A673 (cell line): ENCODE measurements around the gene TAGLN. TPM values are rescaled to one million over a fixed set of nuclear protein-coding genes. Genes with fewer than 3 reads are reported as not detected.

Source experiments
- BruUV-seq: library from RNA; stranded (reverse); fragments of 400-500 nt; replicated peaks from 2 replicates; lab custom pipeline; 2021; lab: Mats Ljungman, UMichigan
- CTCF ChIA-PET: fragments of 300-600 bp; sonication (Branson Sonifier 250); formaldehyde crosslinking; loops from one replicate; lab custom pipeline; 2022; ENCODE audit warnings: antibody characterized with exemption; lab: Charles Lee
- POLR2A ChIA-PET: fragments of 300-600 bp; sonication (Branson Sonifier 250); formaldehyde crosslinking; loops from one replicate; lab custom pipeline; 2022; ENCODE audit warnings: antibody characterized with exemption; ENCODE audit not compliant: low non-redundant PET; lab: Charles Lee
- DNase-seq: peaks from one replicate; pipeline ENCODE4 v3.0.0-alpha.2; 2015; ENCODE audit warnings: low spot score
- H3K27ac ChIP-seq: fragments of 200-600 bp; sonication (generic); 2 replicates; pipeline ENCODE4 v1.5.1; 2016; ENCODE audit warnings: mixed run types, low read depth, mild to moderate bottlenecking, mixed read lengths, antibody characterized with exemption, low read length; ENCODE audit not compliant: poor library complexity, severe bottlenecking
- H3K27me3 ChIP-seq: fragments of 200-600 bp; sonication (generic); replicated peaks from 2 replicates; pipeline ENCODE4 v1.6.1; 2017; ENCODE audit warnings: mixed run types, low read depth, mild to moderate bottlenecking, mixed read lengths, antibody characterized with exemption, low read length; ENCODE audit not compliant: insufficient read depth, poor library complexity
- H3K36me3 ChIP-seq: fragments of 200-600 bp; sonication (generic); 2 replicates; pipeline ENCODE4 v1.6.1; 2016; ENCODE audit warnings: mixed run types, mild to moderate bottlenecking, mixed read lengths, antibody characterized with exemption, low read length; ENCODE audit not compliant: insufficient read depth, poor library complexity, severe bottlenecking
- H3K4me1 ChIP-seq: fragments of 200-600 bp; sonication (generic); 2 replicates; pipeline ENCODE4 v1.6.1; 2017; ENCODE audit warnings: mixed run types, mild to moderate bottlenecking, mixed read lengths, antibody characterized with exemption, low read length; ENCODE audit not compliant: insufficient read depth, poor library complexity, severe bottlenecking
- H3K4me3 ChIP-seq: fragments of 200-600 bp; sonication (generic); 2 replicates; pipeline ENCODE4 v1.5.1; 2016; ENCODE audit warnings: low read depth, mixed run types, mild to moderate bottlenecking, mixed read lengths, low read length; ENCODE audit not compliant: poor library complexity, severe bottlenecking
- H3K9me3 ChIP-seq: fragments of 200-600 bp; sonication (generic); 2 replicates; pipeline ENCODE4 v1.6.1; 2016; ENCODE audit warnings: mixed run types, low read depth, mild to moderate bottlenecking, mixed read lengths, antibody characterized with exemption, low read length; ENCODE audit not compliant: poor library complexity, severe bottlenecking
- CTCF ChIP-seq: fragments of 300-800, 200-600 bp; sonication (generic); conservative IDR thresholded peaks from 2 replicates; pipeline ENCODE4 v1.5.1; 2017; ENCODE audit warnings: low read depth, mild to moderate bottlenecking, antibody characterized with exemption, low read length, moderate library complexity, mixed read lengths
- EZH2 ChIP-seq: fragments of 200-600 bp; sonication (generic); IDR thresholded peaks from 2 replicates; pipeline ENCODE4 v1.6.1; 2017; ENCODE audit warnings: borderline replicate concordance, low read depth, mild to moderate bottlenecking, mixed read lengths, antibody characterized with exemption, low read length; ENCODE audit not compliant: poor library complexity, severe bottlenecking
- intact Hi-C: fragments of 100-400 bp; cut with micrococcal nuclease; formaldehyde crosslinking; loops from one replicate; pipeline ENCODE4 v1.10.0; 2022; ENCODE audit not compliant: unreplicated experiment
- total RNA-seq: library from RNA; stranded (reverse); gene quantifications from 2 replicates; pipeline ENCODE4 v1.2.3, GENCODE V29; 2021

TAGLN gene
- total RNA-seq, 1 experiment from 2014 or later, result 27.2 TPM

- Histone ChIP-seq H3K4me3 (no peak overlapping the region), H3K9me3 (no peaks in the 10 kb centered on the region), H3K4me1 (peaks cover 23% of the 10 kb centered on the region), H3K36me3 (peaks cover 5% of the 10 kb centered on the region), H3K27me3 (no peaks in the 10 kb centered on the region), H3K27ac (peak overlapping the region; percentile 71)
- no peak for TF ChIP-seq CTCF
- no peak for TF ChIP-seq EZH2
- ChIA-PET CTCF (no interaction called here), POLR2A (no interaction called here)
- no TSS peak for BruUV-seq
- no peak for DNase-seq
- intact Hi-C loops, result no loop called here
Observed at GRCh38 chr11:117222991-117223740, 24.0 kb downstream of the TAGLN start.

- no peak overlapping the region for H3K4me3 ChIP-seq
- no peaks in the 10 kb centered on the region for H3K27me3 ChIP-seq
- TF ChIP-seq EZH2 (no peak), CTCF (no peak)
- H3K36me3 ChIP-seq, result peaks cover 3% of the 10 kb centered on the region
- DNase-seq, result no peak
- H3K4me1 ChIP-seq, result peaks cover 23% of the 10 kb centered on the region
- intact Hi-C loops, result no loop called here
- CTCF ChIA-PET, result no interaction called here
- no peak overlapping the region for H3K27ac ChIP-seq
- H3K9me3 ChIP-seq, result no peaks in the 10 kb centered on the region
- BruUV-seq, result no TSS peak
- POLR2A ChIA-PET, result interaction anchor here (0.6 kb wide), 1 partner anchor 388 kb away, joined by 3 read pairs; no protein-coding TSS in a partner anchor
Observed at GRCh38 chr11:117223741-117224689, 24.8 kb downstream of the TAGLN start.

- POLR2A ChIA-PET, result interaction anchor here (0.7 kb wide), 1 partner anchor 31 kb away, joined by 8 read pairs; no protein-coding TSS in a partner anchor
- DNase-seq, result no peak
- intact Hi-C loops, result loop anchor here (1.0 to 5.0 kb wide), 5 partner anchors 44 to 493 kb away; partner anchors contain the start of gene APOA5
- BruUV-seq, result no TSS peak
- no peaks in the 10 kb centered on the region for H3K9me3 ChIP-seq
- TF ChIP-seq EZH2, result no peak
- no peak for TF ChIP-seq CTCF
- no peak overlapping the region for H3K27ac ChIP-seq
- CTCF ChIA-PET, result interaction anchor here (0.6 to 1.6 kb wide), 6 partner anchors 7 to 703 kb away, joined by 3 to 9 read pairs (median 5); partner anchors contain the start of genes APOA5 and SIDT2
- no peak overlapping the region for H3K4me3 ChIP-seq
- H3K36me3 ChIP-seq, result peaks cover 3% of the 10 kb centered on the region
- H3K4me1 ChIP-seq, result peaks cover 22% of the 10 kb centered on the region
- H3K27me3 ChIP-seq, result no peaks in the 10 kb centered on the region
Observed at GRCh38 chr11:117225553-117226170, 26.5 kb downstream of the TAGLN start.
